Panc1 (cell line): Measurements from ENCODE around the gene SLC12A9.

Experiments
- POLR2AphosphoS5 ChIP-seq: IDR thresholded peaks from 2 replicates; pipeline ENCODE4 v1.6.1; 2012; ENCODE audit warnings: mild to moderate bottlenecking, low read depth, low read length, moderate library complexity
- SIN3A ChIP-seq: IDR thresholded peaks from 2 replicates; pipeline ENCODE4 v1.6.1; 2012; ENCODE audit warnings: low read depth, mild to moderate bottlenecking, low read length, moderate library complexity, borderline replicate concordance; ENCODE audit not compliant: insufficient read depth
- TF ChIP-seq, protein P1 (sequence below): fragments of 450-650 bp; IDR thresholded peaks from 2 replicates; pipeline ENCODE4 v1.5.1; 2017; ENCODE audit warnings: mild to moderate bottlenecking

DNA sequence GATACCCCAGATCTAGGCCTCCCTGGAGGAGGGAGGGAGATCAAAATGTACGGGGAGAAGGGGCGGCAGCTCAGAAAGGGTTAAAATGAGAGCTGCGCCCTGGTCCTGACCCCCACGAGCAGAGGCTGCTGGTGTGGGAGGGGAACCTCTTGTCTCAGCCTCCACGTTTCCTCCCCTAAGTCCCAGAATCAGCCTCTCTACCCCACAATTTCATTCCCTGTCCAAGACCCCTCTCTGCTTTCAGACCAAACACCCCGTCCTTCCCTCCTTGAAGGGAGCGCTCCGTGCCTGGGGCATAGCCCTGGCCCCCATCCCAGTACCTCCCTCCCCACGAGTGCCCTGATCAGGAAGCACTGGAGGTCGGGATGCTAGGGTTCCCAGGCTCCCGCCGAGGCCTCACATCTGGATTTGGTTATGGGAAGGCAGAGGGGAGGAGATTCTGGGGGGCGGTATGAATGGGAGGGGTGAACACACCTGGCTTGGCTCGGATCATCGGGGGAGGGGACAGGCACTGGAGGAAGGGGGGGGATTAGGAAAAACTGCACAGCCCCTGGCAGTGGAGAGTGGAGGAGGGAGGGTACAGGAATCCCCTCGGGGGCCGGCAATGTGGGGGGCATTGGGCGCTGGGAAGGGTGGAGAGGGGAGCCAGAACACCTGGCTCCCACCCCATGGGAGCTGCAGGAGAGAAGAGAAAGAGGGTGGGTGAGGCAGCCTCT, 27.9 kb upstream of the SLC12A9 start:
- TF ChIP-seq, protein P1, sequence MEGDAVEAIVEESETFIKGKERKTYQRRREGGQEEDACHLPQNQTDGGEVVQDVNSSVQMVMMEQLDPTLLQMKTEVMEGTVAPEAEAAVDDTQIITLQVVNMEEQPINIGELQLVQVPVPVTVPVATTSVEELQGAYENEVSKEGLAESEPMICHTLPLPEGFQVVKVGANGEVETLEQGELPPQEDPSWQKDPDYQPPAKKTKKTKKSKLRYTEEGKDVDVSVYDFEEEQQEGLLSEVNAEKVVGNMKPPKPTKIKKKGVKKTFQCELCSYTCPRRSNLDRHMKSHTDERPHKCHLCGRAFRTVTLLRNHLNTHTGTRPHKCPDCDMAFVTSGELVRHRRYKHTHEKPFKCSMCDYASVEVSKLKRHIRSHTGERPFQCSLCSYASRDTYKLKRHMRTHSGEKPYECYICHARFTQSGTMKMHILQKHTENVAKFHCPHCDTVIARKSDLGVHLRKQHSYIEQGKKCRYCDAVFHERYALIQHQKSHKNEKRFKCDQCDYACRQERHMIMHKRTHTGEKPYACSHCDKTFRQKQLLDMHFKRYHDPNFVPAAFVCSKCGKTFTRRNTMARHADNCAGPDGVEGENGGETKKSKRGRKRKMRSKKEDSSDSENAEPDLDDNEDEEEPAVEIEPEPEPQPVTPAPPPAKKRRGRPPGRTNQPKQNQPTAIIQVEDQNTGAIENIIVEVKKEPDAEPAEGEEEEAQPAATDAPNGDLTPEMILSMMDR: no peak
- no peak for TF ChIP-seq POLR2AphosphoS5
- TF ChIP-seq SIN3A: no peak
